Mesothelial cell of epicardium (in vitro differentiated cells): ENCODE results near the gene CNTN4. TPM values are rescaled to one million over a fixed set of nuclear protein-coding genes. Genes with fewer than 3 reads are reported as not detected.

Experiments
- DNase-seq, 2 experiments: peaks; one replicate each; pipeline ENCODE4 v3.0.0; 2021; ENCODE audit warnings: low spot score in 2 of 2; ENCODE audit not compliant: unreplicated experiment in 2 of 2
- H3K27ac Mint-ChIP-seq: 2 replicates; pipeline ENCODE4 v1.8.0; 2021; ENCODE audit warnings: mixed read lengths
- H3K27me3 Mint-ChIP-seq: 2 replicates; pipeline ENCODE4 v1.8.0; 2021; ENCODE audit warnings: low read depth, mixed read lengths
- H3K36me3 Mint-ChIP-seq: 2 replicates; pipeline ENCODE4 v1.8.0; 2021; ENCODE audit warnings: mixed read lengths
- H3K4me1 Mint-ChIP-seq: 2 replicates; pipeline ENCODE4 v1.8.0; 2021; ENCODE audit warnings: mixed read lengths
- H3K4me3 Mint-ChIP-seq: 2 replicates; pipeline ENCODE4 v1.8.0; 2021; ENCODE audit warnings: mild to moderate bottlenecking, moderate library complexity, mixed read lengths
- H3K9me3 Mint-ChIP-seq: 2 replicates; pipeline ENCODE4 v1.8.0; 2021; ENCODE audit warnings: mixed read lengths
- total RNA-seq: library from RNA; stranded (reverse); gene quantifications from 3 replicates; pipeline ENCODE4 v1.2.1, GENCODE V29; 2021
- TF ChIP-seq, protein P1 (sequence below): fragments of 200-600 bp; sonication (generic); IDR thresholded peaks from one replicate; pipeline ENCODE4 v1.5.0; 2021; ENCODE audit warnings: antibody characterized with exemption; ENCODE audit not compliant: unreplicated experiment

CNTN4 gene
- total RNA-seq, 1 donor from 2014 or later, result 68.9 TPM

DNA sequence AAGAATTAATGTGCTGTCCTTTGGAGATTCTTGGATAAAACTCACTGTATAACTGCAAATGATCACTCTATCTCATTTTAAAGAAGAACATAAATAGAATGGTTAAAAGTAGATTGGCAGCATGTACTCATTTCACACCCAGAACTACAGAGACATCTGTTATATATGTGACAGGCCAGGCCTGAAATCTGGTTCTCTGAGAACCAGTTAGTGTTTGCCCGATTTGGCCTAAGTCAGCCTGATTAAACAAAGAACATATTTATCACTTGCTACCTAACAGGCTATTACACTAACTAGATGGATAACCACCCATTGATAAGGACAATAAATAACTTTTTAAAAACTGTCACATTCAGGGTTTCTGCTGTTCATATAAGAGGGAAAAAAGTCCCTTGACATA lies 460.1 kb downstream of the CNTN4 start:
- Mint-ChIP-seq H3K36me3 (no peaks in the 10 kb centered on the region), H3K9me3 (no peaks in the 10 kb centered on the region), H3K4me1 (no peaks in the 10 kb centered on the region), H3K27ac (no peak overlapping the region), H3K4me3 (no peak overlapping the region), H3K27me3 (no peaks in the 10 kb centered on the region)
- TF ChIP-seq, protein P1, sequence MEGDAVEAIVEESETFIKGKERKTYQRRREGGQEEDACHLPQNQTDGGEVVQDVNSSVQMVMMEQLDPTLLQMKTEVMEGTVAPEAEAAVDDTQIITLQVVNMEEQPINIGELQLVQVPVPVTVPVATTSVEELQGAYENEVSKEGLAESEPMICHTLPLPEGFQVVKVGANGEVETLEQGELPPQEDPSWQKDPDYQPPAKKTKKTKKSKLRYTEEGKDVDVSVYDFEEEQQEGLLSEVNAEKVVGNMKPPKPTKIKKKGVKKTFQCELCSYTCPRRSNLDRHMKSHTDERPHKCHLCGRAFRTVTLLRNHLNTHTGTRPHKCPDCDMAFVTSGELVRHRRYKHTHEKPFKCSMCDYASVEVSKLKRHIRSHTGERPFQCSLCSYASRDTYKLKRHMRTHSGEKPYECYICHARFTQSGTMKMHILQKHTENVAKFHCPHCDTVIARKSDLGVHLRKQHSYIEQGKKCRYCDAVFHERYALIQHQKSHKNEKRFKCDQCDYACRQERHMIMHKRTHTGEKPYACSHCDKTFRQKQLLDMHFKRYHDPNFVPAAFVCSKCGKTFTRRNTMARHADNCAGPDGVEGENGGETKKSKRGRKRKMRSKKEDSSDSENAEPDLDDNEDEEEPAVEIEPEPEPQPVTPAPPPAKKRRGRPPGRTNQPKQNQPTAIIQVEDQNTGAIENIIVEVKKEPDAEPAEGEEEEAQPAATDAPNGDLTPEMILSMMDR, result no peak
- DNase-seq, result no peak

- Mint-ChIP-seq H3K27me3 (no peaks in the 10 kb centered on the region), H3K4me3 (no peak overlapping the region), H3K27ac (no peak overlapping the region), H3K4me1 (peaks cover 12% of the 10 kb centered on the region), H3K9me3 (no peaks in the 10 kb centered on the region), H3K36me3 (peaks cover 4% of the 10 kb centered on the region)
- TF ChIP-seq, protein P1, result no peak
- DNase-seq, result no peak
Observed at GRCh38 chr3:2567451-2567850, 468.8 kb downstream of the CNTN4 start.

DNA sequence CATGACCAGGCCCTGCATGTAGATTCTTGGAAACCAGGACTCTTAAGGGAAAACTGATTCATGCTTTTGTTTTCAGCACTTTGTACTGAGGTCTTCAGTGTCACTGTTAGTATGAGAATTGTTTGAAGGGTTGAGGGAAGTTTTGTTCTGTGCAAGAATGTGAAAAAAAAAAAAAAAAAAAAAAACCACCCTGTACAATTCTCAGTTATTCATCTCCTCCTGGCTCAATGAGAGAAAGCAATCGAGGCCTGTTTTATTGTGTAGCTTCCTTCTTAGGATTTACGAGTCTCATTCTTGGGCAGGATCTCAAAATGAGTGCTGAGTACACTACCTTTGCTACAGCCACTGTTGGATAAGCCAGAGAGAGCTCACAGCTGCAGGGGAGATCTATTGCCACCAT lies 469.5 kb downstream of the CNTN4 start:
- H3K27me3 Mint-ChIP-seq, result no peaks in the 10 kb centered on the region
- H3K36me3 Mint-ChIP-seq, result peaks cover 4% of the 10 kb centered on the region
- H3K4me1 Mint-ChIP-seq, result peaks cover 12% of the 10 kb centered on the region
- no peaks in the 10 kb centered on the region for H3K9me3 Mint-ChIP-seq
- DNase-seq, result no peak
- H3K4me3 Mint-ChIP-seq, result no peak overlapping the region
- TF ChIP-seq, protein P1, result no peak
- no peak overlapping the region for H3K27ac Mint-ChIP-seq

DNA sequence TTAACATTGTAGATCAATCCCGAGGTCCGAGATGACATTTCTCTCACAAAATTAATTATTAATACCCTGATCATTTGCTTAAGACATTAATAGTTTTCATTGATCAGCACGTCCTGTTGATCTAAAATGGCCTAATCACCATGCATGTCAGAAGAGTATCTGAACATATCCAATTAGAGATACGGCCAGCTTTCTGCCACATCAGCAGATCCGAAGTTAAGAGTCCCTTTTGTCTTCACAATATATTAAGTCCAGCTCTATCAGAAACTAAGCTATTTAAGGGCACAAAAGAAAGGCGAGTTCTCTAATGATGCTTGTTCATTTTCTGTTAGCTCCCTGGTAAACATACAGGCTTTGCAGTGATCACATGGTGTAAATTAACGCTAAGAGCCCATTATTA lies 470.3 kb downstream of the CNTN4 start:
- Mint-ChIP-seq H3K27me3 (no peaks in the 10 kb centered on the region), H3K4me1 (peaks cover 12% of the 10 kb centered on the region), H3K27ac (no peak overlapping the region), H3K4me3 (no peak overlapping the region), H3K9me3 (no peaks in the 10 kb centered on the region), H3K36me3 (peaks cover 4% of the 10 kb centered on the region)
- DNase-seq, result no peak
- TF ChIP-seq, protein P1, result no peak

DNA sequence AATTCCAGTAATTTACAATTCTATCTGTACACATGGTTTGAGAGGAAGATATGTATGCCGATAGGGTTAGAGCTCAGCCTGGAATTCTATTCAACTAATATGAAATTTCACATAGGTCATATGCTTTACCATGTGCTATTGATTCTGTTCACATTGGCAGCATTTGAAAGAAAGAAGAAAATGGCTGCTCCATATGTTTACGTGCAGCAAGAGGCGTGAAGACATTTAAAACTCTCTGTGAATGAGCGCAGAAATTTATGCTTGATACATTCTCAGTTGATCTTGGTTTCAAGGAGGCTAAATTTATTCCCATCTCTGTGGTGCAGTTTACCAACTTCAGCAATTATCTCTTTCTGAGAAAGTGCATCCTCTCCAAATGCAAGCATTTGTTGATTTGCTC lies 478.9 kb downstream of the CNTN4 start:
- no peak for DNase-seq
- Mint-ChIP-seq H3K4me3 (no peak overlapping the region), H3K4me1 (no peaks in the 10 kb centered on the region), H3K27ac (no peak overlapping the region), H3K36me3 (no peaks in the 10 kb centered on the region), H3K27me3 (no peaks in the 10 kb centered on the region), H3K9me3 (no peaks in the 10 kb centered on the region)
- TF ChIP-seq, protein P1, result no peak

DNA sequence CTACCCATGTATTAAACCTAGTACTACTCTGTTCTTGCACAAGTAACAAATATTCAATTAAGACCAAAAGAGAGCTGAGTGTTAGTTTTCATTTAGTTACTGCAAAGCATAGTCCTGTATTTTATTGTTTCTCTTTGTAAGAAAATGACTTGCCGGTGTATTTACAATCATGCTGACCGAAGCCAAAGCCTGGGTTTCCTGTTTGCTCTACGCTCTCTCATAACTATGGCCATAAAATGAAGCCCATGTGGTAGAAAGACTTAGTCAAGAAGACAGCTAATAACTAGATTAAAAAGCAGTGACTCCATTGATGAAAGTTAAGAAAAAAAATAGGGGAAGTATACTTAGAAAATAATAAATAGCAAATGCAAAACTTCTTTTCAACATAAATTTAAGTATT lies 479.9 kb downstream of the CNTN4 start:
- no peaks in the 10 kb centered on the region for H3K27me3 Mint-ChIP-seq
- H3K36me3 Mint-ChIP-seq, result no peaks in the 10 kb centered on the region
- no peaks in the 10 kb centered on the region for H3K4me1 Mint-ChIP-seq
- no peak for DNase-seq
- H3K9me3 Mint-ChIP-seq, result no peaks in the 10 kb centered on the region
- TF ChIP-seq, protein P1, result no peak
- no peak overlapping the region for H3K4me3 Mint-ChIP-seq
- no peak overlapping the region for H3K27ac Mint-ChIP-seq
